Measurements from ENCODE around the gene MBNL1.

- TF ChIP-seq U2AF1 (optimal IDR thresholded peaks at IDR 0.05; ENCODE audit: low read depth, low read length) = no peak
- TF ChIP-seq CHD2 (IDR thresholded peaks at IDR 0.05; ENCODE audit: low read depth, low read length) = no peak
- TF ChIP-seq ZNF775 (CRISPR knock-in tag; IDR thresholded peaks at IDR 0.05; ENCODE audit: borderline replicate concordance) = no peak
- TF ChIP-seq, protein P1, sequence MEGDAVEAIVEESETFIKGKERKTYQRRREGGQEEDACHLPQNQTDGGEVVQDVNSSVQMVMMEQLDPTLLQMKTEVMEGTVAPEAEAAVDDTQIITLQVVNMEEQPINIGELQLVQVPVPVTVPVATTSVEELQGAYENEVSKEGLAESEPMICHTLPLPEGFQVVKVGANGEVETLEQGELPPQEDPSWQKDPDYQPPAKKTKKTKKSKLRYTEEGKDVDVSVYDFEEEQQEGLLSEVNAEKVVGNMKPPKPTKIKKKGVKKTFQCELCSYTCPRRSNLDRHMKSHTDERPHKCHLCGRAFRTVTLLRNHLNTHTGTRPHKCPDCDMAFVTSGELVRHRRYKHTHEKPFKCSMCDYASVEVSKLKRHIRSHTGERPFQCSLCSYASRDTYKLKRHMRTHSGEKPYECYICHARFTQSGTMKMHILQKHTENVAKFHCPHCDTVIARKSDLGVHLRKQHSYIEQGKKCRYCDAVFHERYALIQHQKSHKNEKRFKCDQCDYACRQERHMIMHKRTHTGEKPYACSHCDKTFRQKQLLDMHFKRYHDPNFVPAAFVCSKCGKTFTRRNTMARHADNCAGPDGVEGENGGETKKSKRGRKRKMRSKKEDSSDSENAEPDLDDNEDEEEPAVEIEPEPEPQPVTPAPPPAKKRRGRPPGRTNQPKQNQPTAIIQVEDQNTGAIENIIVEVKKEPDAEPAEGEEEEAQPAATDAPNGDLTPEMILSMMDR (CRISPR knock-in tag; IDR thresholded peaks at IDR 0.05) = no peak
- no peak for TF ChIP-seq ATF7 (IDR thresholded peaks at IDR 0.05)
- no peak for TF ChIP-seq ATF7 (CRISPR knock-in tag; IDR thresholded peaks at IDR 0.05)
- no peak for TF ChIP-seq ZNF703 (CRISPR knock-in tag; IDR thresholded peaks at IDR 0.05; ENCODE audit: borderline replicate concordance)
- no peak for TF ChIP-seq HDAC6 (IDR thresholded peaks at IDR 0.05; ENCODE audit: low read depth, low read length)
- no peak for TF ChIP-seq CREB1 (IDR thresholded peaks at IDR 0.05)
- no peak for TF ChIP-seq CREB1 (CRISPR knock-in tag; IDR thresholded peaks at IDR 0.05)
- TF ChIP-seq SIX1 (CRISPR knock-in tag; IDR thresholded peaks at IDR 0.05; ENCODE audit: borderline replicate concordance) = no peak
- no peak for TF ChIP-seq FOXP1 (IDR thresholded peaks at IDR 0.05)
- no peak for TF ChIP-seq FOXP1 (CRISPR knock-in tag; IDR thresholded peaks at IDR 0.05)
Observed at GRCh38 chr3:152380043-152380442, 111.3 kb downstream of the MBNL1 start.
